GM12872 (cell line): Measurements from ENCODE around the gene CYP3A5.

Experiments used
- TF ChIP-seq, protein P1 (sequence below): IDR thresholded peaks from 3 replicates; pipeline ENCODE4 v1.5.1; 2011; ENCODE audit warnings: low read depth, mild to moderate bottlenecking, low read length, moderate library complexity; ENCODE audit not compliant: insufficient read depth

Gene CYP3A5

DNA sequence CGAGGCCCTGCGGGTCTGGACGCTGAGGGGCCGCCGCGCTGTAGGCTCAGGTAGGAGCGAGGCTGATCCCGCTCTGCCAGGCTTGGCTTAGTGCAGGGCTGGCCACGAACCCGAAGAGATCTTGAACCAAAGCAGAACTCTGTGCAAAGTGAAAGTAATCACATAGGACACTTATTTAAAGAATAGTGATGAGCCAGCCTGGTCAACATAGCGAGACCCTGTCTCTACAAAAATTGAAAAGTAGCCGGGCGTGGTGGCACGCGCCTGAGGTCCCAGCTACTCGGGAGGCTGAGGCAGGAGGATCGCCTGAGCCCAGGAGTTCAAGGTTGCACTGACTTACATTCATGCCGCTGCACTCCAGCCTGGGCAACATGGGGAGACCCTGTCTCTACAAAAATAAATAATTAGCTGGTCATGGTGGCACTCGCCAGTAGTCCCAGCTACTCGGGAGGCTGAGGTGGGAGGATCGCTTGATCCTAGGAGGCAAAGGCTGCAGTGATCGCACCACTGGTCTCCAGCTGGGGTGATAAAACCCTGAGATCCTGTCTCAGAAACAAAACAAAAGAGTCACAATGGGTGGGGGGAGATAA, 62.5 kb downstream of the CYP3A5 start:
- TF ChIP-seq, protein P1, sequence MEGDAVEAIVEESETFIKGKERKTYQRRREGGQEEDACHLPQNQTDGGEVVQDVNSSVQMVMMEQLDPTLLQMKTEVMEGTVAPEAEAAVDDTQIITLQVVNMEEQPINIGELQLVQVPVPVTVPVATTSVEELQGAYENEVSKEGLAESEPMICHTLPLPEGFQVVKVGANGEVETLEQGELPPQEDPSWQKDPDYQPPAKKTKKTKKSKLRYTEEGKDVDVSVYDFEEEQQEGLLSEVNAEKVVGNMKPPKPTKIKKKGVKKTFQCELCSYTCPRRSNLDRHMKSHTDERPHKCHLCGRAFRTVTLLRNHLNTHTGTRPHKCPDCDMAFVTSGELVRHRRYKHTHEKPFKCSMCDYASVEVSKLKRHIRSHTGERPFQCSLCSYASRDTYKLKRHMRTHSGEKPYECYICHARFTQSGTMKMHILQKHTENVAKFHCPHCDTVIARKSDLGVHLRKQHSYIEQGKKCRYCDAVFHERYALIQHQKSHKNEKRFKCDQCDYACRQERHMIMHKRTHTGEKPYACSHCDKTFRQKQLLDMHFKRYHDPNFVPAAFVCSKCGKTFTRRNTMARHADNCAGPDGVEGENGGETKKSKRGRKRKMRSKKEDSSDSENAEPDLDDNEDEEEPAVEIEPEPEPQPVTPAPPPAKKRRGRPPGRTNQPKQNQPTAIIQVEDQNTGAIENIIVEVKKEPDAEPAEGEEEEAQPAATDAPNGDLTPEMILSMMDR, result no peak

DNA sequence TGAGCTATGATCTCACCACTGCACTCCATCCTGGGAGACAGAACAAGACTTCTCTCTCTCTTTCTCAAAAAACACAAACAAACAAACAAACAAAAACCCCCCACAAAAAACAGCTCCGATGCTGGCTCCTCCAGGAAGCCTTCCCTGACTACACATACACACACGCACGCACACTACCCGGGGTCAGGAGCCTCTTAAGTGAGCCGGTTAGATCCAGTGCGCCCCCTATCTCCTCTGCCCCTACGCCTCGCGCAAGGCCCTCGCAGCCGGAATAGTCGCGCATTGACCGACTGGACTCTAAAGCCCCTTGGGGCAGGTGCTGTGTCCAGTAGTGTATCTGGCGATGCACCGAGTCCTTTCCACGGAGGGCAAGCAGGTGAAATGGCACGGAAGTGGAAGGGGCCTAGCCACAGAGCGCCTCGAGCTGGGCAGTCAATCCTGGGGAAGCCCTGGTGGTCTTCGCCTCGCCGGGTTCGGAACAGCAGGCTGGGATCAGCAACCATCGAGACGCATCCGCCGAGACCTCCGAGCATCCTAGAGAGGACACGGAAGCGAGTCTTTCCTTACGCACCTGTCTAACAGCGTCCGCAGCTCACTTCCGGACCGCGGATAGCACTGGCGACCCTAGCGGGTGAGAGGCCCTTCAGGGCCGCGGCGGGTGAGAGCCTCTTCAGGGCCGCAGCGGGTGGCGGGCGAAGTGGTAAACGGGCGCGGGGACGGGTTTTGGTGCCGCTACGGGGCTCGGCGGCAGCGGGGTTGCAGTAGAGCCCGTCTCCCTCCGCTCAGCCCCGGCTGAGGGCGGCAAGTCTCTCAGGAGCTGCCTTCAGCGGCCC, 63.2 kb downstream of the CYP3A5 start, which contains the start of gene ZSCAN25:
ZSCAN25 (plus strand) TSS at position 588 of the 833 bp plus-strand sequence. CDS start 2,661 bp downstream, outside the sequence.
- TF ChIP-seq, protein P1, result peak; percentile 61

DNA sequence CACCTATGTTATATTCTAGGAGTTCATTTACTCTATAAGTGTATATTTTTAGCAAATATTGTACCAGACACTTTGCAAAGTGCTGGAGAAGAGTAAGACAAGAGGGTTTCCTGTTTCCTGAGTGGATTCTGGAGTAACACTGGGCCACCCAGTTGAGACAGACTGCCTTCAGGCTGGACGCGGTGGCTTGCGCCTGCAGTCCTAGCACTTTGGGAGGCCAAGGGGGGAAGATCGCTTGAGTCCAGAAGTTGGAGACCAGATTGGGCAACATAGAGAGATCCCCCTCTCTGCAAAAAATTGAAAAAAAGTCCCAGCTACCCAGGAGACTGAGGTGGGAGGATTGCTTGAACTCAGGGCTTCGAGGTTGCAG, 63.8 kb downstream of the CYP3A5 start:
- TF ChIP-seq, protein P1, result no peak

DNA sequence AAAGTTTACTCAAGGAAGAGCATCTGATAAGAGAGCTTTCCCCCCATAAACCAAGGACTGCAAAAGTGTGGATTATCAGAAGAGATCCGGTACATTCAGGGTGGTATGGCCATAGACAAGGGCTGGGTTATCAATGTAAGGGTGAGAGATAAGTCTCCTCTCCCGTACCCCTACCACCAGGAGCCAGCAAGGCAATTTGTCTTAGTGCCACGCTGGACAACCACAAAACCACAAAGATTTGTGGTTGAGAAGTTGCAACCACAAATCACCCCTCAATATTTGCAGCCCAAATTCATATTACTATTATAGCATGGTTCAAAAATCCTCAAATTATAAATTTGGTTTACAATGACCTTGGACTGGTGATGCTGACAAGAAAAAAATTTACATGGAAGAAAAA, 65.3 kb downstream of the CYP3A5 start:
- TF ChIP-seq, protein P1, result no peak

DNA sequence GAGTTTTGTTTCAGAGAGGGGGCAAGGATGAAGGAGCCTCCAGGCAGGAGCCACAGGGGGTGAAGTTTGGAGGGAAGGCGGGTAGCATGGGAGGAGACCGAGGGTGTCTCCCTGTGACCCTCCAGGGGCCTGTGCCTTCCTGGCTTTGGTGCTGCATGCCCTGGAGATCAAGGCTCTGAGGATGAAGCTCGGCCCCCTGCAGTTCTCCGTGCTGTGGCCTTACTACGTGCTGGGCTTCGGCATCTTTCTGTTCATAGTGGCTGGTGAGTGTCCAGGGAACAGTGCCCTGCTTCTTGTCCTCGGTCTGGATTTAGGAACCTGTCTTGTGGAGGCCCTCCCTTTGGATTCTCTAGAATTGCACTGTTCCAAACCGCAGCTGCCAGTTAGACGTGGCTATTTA, 72.2 kb downstream of the CYP3A5 start:
- TF ChIP-seq, protein P1, result no peak

DNA sequence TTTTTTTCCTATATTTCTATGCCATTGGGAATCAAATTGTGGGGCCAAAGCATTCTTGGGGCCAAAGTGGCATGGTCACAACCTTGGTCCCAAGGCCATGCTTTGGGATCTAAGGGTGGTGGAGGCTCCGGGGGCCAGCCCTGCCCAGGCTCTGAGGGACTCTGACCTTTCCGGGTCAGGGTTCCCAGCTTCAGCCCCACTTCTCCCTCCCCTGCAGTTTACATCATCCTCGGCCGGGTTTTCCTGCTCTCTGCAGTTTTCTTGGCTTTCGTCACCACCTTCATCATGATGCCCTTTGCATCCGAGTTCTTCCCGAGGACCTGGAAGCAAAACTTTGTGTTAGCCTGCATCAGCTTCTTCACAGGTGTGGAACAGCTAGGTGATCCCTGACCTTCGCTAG, 73.3 kb downstream of the CYP3A5 start:
- TF ChIP-seq, protein P1, result no peak

DNA sequence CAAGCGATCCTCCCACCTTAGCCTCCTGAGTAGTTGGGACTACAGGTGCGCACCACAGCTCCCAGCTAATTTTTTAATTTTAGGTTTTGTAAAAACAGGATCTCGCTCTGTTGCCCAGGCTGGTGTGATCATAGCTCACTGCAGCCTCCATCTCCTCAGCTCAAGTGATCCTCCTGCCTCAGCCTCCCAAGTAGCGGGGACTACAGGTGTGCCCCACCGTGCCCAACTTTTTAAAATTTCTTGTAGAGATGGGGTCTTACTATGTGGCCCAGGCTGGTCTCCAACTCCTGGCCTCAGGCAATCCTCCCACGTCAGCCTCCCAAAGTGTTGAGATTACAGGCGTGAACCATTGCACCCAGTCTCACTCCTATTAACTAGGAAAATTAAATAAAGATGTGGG, 74.3 kb downstream of the CYP3A5 start:
- TF ChIP-seq, protein P1, result no peak
